ENCODE results near the gene SLC1A7. TPM values are rescaled to one million over a fixed set of nuclear protein-coding genes. Genes with fewer than 3 reads are reported as not detected.

Gene SLC1A7
- total and polyA plus RNA-seq, 2 of the 13 experiments (the other 11 are each of a cell fraction or from before 2014, with no cell fraction given): 0.04 to 2.0 TPM

- peak; percentile 60; the same call in 1 of the 2 replicates for TF ChIP-seq ZBTB33 (CRISPR knock-in tag; IDR thresholded peaks at IDR 0.05)
- TF ChIP-seq ZNF687 (CRISPR knock-in tag; IDR thresholded peaks at IDR 0.05): peak; percentile 98
- no peak for TF ChIP-seq ZNF75D (CRISPR knock-in tag; IDR thresholded peaks at IDR 0.05; ENCODE audit: borderline replicate concordance)
- TF ChIP-seq ZNF720 (CRISPR knock-in tag; IDR thresholded peaks at IDR 0.05): no peak
- no peak; the same call in 1 of the 2 replicates for TF ChIP-seq THAP9 (CRISPR knock-in tag; IDR thresholded peaks at IDR 0.05; ENCODE audit: borderline replicate concordance)
- no peak for TF ChIP-seq GTF2F1 (IDR thresholded peaks at IDR 0.05; ENCODE audit: low read length)
- TF ChIP-seq KAT8 (CRISPR knock-in tag; IDR thresholded peaks at IDR 0.05): peak; percentile 85
- TF ChIP-seq TARDBP (CRISPR knock-in tag; IDR thresholded peaks at IDR 0.05): peak; percentile 84; the same call in 1 of the 2 replicates
- TF ChIP-seq SP4 (CRISPR knock-in tag; IDR thresholded peaks at IDR 0.05): peak; percentile 63
- no peak; the same call in 1 of the 2 replicates for TF ChIP-seq EHMT2 (IDR thresholded peaks at IDR 0.05; ENCODE audit: borderline replicate concordance, low read depth, low read length)
- no peak for TF ChIP-seq GABPA (IDR thresholded peaks at IDR 0.05; ENCODE audit: low read depth, low read length)
- TF ChIP-seq GABPA (CRISPR knock-in tag; IDR thresholded peaks at IDR 0.05; ENCODE audit: low read depth): peak; percentile 58; the same call in 1 of the 2 replicates
- peak; percentile 74 for TF ChIP-seq ZNF883 (CRISPR knock-in tag; IDR thresholded peaks at IDR 0.05; ENCODE audit: not compliant biosample characterization)
- no peak for TF ChIP-seq TP53 (CRISPR knock-in tag; conservative IDR thresholded peaks at IDR 0.05)
- peak; percentile 79 for TF ChIP-seq ZNF781 (CRISPR knock-in tag; IDR thresholded peaks at IDR 0.05; ENCODE audit: borderline replicate concordance, not compliant biosample characterization)
- TF ChIP-seq MYC (CRISPR knock-in tag; IDR thresholded peaks at IDR 0.05; ENCODE audit: borderline replicate concordance): peak; percentile 92
- TF ChIP-seq YEATS4 (CRISPR knock-in tag; IDR thresholded peaks at IDR 0.05; ENCODE audit: borderline replicate concordance): peak; percentile 85; the same call in 1 of the 2 replicates
- TF ChIP-seq HOXA3 (CRISPR knock-in tag; IDR thresholded peaks at IDR 0.05): peak; percentile 93
- peak; percentile 89 for TF ChIP-seq ZNF263 (CRISPR knock-in tag; IDR thresholded peaks at IDR 0.05)
- TF ChIP-seq ATF4 (CRISPR knock-in tag; IDR thresholded peaks at IDR 0.05): no peak
- TF ChIP-seq AHR (CRISPR knock-in tag; IDR thresholded peaks at IDR 0.05): no peak; the same call in 1 of the 2 replicates
Observed at GRCh38 chr1:53160924-53161378, 18.5 kb upstream of the SLC1A7 start (continued).

Measured in HepG2 (cell line).